Fibroblast of skin of right quadriceps (primary cell): ENCODE results near the gene EMP3.

Source experiments
- DNase-seq: peaks from one replicate; pipeline ENCODE4 v3.0.0-alpha.2; 2013

Gene EMP3

DNA sequence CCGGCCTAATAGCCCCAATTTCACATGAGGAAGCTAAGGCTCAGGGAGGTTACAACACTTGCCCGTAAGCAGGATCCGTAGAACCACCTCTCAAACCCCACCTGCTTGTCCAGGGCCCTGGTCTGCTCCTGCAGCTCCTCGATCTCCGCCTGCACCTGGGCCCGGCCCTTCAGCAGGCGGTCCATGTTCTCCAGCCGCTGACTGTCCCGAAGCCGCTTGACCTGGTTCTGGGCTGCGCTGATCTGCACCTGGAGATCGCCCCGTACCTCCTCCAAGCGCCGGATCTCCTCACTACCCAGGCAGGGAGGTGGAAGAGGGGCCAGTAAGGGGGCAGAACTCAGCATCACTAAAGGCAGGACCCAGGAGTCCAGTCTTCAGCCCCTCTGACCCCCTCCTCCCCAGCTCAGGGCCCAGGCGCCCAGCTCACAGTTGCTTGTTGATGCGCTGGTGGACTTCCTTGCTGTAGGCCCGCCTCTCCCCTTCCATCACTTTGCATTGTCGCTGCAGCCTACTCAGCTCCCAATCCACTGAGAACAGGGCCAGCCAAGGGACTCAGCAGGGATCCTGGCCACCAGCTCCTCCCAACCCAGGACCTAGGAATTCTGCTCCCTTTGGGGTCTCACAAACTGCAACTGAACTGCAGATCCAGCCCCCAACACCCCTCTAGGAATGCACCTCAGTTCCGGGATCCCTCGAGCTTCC lies 6.9 kb upstream of the EMP3 start:
- DNase-seq, result no peak

DNA sequence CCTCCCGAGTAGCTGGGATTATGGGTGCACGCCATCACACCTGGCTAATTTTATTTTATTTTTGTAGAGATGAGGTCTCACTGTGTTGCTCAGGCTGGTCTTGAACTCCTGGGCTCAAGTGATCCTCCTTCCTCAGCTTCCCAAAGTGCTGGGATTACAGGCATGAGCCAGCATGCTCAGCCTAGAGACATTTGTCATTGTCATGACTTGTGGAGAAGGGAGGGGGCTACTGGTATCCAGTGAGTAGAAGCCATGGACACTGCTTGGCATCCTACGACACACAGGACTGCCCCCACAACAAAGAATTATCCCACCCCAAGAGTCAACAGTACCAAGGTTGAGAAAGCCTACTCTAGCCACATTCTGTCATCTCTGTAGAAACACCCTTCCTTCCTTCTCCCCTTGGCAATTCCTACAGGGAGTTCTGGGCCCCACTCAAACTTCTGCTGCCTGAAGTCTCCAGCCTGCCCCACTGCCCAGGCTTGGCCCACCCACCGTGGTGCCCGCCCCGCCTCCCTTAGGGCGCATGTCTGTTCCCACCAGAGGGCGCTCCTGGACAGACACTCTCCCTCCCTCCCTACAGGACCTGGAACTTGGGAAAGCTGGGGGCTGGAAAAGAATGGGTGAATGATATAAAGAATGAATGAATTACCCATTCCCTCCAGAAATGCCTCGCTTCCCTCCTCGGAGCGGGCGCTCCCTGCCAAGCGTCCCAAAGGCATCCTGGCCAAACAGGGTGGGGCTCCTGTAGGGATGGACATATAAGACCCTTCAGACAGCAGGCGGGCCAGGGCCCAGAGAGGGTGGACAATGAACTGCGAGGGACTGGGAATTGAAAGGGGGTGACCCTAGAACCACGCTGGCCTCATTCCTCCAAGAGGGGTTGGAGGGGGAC lies 5.5 kb upstream of the EMP3 start:
- DNase-seq, result peak; percentile 78

DNA sequence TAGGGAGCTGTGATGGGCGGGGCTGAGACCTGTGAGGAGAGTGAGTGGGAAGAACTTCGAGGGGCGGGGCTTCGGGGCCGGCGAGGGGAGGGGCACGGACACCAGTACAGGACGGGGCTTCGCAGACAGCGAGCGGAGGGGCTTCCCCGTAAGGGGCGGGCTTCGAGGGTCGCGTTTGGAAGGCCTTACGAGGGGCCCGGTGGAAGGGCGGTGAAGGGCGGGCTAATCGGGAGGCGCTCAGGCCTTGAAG lies 4.1 kb upstream of the EMP3 start:
- DNase-seq, result peak; percentile 92

DNA sequence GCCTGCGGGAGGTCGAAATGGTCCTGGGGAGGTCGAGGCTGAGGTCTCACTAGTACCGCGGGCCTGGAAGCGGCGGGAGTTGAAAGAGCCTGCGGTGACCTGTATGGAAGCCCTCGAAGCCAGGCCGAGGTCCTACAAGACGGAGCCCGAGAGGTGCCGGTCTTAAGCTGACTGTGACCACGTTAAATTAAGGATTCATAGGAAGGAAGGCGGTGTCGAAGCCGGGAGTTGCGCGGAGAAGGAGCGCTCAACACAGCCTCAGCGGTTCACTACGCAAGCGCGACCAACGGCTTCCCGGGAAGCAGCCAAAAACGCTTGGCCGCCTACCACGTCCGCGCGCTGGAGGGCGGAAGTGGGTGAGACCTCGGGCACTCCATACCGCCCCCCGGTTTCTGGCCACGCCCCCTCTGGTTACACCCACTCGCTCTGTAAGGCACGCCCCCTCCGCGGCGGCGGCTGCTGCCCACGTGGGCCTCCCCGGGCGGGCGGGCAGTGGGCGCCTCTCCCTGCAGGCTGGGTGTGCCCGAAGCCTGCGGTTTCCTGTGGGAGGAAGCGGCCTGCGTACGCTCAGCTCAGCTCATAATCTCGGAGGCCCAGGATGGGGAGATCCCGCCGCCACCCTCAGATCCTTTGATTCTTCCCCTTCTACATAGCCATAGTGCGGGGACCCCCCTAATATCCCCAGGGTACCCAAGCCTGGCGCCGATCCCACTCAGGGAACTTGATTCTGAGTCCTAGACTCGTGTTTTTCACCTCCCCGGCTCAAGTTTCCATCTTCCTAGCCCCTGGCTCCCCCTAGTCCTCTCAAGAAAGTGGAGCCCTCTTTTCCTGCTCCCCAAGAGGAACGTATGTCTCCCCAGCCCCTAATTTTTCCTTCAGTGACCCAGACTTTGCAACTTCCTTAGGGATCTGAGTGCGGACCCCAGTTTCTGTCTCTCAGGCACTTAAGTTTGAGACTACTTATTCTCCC lies 3.4 kb upstream of the EMP3 start:
- peak; percentile 99 for DNase-seq

DNA sequence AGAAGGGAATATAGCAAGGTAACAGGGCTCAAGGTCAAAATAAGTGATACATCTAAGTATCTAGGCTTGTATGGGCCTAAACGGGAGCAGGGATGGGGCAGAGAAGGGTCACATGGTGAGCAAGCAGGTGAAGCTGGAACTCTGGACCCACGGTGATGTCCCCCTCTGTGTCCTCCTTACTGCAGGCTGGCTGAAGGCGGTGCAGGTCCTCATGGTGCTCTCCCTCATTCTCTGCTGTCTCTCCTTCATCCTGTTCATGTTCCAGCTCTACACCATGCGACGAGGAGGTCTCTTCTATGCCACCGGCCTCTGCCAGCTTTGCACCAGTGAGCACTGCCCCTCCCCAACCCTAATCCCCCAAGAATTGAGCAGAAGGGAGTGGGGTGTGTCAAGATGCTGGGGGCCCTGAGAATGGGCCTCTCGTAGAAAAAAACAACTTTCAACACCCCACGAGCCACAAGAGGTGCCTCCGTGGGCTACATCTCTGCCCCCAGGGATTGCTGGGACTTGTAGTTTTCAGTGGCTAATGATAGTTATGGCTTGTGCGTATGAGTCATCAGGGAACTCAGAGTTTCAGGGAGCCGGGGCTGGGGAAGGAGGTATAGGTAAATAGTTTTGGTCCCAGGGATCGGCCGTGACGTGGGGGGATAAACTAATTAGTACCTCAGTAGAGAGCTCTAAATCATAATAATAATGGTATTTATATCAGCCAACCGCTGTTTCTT lies 4.0 kb downstream of the EMP3 start:
- DNase-seq, result peak; percentile 62

DNA sequence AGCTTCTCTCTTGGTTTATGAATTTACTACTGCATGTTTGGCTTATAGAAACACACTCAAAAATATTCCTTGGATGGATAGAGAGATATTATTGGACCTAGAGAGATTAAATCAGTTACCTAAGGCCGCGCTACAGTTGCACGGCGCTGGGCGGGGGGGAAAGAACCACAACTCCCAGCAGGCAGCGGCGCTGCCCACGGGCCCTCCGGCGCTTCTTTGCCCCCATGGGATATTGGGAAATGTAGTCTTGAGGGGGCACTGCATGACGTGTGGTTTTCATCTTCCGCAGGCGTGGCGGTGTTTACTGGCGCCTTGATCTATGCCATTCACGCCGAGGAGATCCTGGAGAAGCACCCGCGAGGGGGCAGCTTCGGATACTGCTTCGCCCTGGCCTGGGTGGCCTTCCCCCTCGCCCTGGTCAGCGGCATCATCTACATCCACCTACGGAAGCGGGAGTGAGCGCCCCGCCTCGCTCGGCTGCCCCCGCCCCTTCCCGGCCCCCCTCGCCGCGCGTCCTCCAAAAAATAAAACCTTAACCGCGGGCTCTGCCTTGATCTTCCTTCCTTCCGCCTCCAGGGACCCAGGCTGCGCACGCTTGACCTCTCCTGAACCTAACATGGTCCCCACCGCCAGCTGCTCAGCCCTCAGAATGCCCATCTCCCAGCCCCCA lies 4.8 kb downstream of the EMP3 start:
- DNase-seq, result peak; percentile 54

DNA sequence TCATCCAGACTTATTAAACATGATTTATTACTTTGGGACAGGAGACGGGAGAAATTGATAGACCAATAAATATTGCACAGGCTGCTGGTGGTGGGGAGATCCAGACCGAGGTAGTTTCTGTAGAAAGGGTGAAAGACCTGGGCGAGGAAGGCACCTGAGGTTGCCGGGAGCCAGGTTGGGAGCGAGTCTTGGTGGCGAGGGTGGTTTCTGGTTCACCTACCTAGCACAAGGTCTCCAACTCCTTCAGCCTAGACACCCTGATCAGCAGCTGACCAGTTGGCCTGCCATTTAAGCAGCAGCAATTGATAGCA lies 7.0 kb downstream of the EMP3 start:
- no peak for DNase-seq

DNA sequence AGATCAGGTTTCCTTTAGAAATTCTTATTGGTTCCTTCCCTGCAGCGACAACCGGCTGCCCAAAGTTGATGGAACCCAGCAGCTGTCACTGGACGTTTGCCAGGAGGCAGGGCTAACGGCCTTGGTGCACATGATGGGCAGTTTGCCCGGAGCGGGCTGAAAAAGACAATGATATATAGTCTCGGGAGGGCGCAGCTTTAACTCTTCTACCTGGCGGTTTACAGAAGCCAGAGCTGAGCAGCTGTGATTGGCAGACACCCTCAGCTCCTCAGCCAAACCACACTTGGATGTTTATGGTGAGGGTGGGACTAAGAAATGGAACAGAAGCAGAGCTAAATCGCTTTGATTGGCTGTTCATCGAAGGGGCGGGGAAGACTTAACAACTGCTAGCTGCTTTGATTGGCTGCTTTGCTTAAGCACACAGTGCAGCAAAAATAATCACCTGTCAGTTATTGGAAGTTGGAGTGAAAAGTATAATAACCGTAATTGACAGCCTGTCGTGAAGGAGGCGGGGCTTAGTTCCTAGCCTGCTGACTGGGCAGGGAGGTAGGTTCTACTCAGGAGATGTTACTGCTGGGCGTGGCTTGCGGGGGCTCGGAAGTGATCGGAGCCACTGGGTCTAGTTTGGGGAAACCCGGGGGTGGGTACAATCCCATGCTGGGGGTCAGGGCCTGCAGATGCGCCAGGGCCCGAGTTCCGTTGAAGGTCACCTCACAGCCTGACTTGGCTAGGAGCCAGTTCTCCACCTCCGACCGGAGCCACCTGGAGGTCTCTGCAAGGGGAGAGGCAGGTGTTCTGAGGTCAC lies 7.5 kb downstream of the EMP3 start:
- peak; percentile 96 for DNase-seq

DNA sequence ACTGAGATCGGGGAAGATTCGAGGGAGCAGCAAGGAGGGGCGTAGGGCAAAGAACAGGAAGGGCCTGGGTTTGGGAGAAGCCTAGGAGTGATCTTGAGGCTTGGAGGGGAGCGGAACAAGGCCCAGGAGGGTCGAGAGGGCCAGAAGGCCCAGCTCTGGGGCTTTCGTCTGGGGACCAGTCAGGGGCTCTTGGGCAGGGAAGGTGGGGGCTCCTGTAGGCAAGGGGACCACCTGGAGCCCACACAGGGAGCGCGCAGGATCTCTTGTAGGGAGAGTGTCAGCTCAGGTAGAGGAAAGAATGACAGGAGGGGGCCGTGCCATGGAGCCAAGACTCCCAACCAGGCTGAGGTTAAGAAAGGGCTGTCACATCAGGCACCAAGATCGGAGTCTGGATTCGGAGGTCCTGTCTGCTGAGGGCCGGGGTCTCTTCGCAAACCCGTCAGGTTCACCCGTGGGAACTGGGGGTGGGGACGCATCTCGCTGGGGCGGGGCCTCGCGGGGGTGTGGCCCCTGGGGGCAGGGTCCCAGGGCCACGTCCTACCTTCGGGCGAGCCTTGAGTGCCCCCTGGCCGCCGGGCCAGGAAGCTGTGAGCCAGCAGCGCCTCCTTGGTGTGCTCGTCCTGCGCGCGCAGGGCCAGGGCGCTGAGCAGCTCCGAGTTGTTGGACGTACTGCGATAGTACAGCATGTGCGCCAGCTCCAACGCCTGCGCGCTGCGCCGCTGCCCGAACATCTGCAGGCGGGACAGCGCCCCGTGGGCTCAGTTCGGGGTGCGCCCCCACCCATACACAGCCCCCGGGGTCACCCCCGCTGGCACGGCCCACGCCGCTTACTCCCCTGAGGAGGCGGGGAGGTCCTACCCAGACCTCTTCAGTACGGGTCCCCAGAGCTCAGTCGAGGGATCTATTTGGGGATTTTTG lies 8.4 kb downstream of the EMP3 start:
- DNase-seq, result peak; percentile 91

DNA sequence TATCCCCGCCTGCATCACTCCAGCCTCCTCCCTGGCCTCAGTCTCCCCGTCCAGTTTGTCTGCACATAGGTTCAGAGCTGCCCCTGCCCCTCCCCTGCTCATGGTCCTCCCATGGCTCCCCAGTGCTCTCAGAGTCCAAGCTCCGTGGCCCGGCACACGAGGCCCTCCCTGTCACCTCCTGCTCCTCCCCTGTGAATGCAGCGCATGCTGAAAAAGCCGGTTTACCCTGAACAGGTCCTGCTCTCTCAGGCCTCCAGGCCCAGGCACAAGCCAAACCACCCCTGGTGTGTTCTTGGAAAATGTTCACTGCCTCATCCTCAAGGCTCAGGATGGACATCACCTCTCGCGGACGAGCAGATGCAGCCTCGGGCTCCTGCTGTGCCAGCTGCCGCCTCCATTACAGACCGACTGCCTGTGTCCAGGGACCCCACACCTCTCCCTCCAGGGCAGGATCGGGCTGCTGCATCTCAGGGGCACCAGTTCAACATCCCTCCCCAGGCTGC lies 13.0 kb downstream of the EMP3 start:
- no peak for DNase-seq

DNA sequence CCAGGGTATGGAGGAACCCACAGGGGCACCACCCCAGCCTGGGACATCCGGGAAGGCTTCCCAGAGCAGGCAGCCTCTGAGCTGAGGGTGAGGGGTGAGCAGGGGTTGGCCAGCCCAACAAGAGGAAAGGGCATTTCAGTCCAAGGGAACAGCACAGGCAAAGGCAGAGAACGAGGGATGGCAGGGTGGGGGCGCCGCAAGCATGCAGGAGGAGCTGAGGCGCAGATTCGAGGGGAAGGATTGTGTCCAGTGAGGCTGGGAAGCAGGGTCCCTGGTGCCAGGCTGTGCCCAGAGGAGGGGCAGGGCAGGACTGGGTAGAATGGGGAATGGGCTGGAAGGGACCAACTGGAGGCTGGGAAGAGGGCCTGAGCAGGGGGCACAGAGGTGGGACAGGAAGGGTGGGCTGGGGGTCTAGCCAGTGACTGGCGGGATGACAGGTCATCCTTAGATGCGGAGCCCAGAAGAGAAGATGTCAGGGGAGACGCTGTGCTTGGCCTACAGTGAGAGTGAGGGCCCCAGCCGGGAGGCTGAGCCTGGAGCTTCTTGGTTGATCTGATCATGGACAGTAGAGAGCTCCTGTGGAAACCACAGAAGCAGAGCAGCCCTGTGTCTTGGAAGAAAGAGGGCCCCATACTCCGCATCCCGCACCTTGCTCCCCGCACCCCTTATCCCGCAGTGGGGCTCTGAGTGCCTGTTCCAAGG lies 13.6 kb downstream of the EMP3 start:
- no peak for DNase-seq

DNA sequence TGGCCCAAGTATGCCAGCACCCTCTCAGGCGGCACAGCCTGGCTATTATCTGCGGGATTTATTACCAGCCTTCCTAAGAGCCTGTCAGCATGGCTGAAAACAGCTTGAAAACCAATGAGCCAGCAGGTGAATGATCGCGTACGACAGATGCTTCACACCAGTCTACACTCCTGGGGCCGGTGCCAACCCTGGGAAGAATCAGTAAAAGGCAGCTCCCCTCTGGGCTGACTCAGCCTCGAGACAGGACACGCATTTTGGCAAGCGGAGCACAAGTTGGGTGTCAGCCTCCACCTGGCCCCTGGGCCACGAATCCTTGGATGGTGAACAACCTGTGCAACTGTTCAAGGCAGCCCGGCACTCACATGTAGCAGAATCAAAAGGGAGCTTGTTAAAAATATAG lies 15.6 kb downstream of the EMP3 start:
- DNase-seq, result no peak

DNA sequence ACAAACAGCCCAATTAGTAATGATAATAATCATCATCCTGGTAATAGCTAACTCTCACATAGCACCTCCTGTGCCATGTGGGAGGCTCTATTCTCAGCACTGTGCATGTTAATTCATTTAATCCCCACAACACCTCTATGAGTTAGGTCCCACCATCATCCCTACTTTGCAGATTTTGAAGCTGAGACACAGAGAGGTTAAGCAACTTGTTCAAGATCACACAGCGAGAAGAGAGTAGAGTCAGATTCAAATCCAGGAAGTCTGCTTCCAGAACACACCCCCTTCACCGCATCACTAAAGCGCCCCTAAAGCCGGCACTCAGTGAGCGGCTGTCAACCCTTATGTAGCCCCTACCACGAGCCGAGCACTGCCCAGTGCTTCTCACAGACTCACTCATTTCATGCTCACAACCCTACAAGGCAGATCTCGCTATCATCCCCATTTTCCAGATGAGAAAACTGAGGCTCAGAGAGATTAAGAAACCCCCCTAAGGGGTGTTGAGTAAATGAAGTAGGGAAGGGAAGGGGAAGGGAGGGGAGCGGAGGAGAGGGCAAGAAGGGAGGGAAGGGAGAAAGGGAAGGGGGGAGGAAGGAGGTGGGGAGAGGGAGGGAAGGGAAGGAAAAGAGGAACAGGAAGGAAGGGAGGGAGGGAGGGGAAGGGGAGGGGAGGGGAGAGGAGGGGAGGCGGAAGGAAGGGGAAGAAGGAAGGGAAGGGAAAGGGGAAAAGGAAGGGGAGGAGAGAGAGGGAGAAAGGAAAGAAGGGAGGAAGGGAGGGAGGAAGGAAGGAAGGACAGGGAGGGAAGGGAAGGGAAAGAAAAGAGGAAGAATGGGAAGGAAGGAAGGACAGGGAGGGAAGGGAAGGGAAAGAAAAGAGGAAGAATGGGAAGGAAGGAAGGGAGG lies 16.4 kb downstream of the EMP3 start:
- no peak for DNase-seq

DNA sequence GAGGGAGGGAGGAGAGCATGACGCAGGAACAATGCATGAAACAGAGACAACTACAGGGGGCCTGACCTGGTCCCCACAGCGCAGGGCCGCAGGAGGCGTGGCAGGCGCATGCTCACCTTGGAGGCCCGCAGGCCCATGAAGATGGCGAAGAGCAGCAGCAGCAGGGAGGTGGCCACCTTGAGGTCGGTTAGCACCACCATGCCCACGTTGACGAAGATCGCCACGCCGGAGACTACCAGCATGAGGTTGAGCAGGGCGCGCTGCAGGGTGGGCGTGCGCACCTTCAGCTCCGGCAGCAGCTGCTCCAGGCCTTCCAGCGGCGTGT lies 17.0 kb downstream of the EMP3 start:
- no peak for DNase-seq

DNA sequence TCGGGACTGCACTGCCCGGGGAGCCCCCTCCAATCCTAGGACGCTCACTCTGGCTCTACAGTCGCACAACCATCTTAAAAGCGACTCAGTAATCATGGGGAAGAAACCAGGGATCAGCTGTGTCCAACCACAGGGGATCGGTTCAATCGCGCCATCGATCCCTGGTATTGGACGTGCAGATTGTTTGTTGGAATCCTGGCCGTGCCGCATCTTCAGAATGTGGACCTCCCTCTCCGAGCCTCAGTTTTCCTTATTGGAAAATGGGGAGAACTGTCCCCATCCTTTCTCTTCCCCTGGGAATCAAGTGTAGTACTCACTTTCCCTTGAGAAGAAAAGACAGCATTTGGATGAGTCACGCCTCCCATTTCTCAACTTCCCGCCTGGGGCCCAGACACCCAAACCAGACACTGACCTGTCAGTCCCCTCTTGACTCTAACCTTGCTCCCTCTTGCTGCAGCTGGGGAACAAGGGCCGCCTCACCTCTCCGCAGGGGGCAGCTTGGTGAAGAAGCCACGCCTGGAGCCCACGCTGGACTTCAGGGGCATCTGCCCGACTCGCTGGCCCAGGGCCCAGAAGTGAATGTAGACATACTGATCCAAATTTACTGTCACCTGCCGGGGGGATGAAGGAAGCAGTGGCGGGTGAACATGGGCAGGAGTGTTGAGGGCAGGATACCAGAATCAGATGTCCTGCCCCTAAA lies 17.6 kb downstream of the EMP3 start:
- DNase-seq, result no peak

DNA sequence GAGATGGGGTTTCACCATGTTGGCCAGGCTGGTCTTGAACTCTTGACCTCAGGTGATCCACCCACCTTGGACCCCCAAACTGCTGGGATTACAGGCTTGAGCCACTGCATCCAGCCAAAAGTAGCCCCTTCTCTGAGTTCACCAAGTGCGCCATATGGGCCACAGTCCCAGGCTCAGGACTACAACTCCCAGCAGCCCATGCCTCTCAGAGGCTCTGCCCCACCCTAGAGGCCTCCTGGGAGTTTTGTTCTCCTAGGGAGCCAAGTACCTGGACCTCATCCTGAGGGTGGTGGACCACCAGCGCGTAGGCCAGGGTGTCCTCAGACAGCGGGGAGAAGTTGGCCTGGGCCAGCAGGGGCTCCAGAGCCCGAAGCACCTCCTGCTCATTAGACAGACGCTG lies 19.5 kb downstream of the EMP3 start:
- no peak for DNase-seq

DNA sequence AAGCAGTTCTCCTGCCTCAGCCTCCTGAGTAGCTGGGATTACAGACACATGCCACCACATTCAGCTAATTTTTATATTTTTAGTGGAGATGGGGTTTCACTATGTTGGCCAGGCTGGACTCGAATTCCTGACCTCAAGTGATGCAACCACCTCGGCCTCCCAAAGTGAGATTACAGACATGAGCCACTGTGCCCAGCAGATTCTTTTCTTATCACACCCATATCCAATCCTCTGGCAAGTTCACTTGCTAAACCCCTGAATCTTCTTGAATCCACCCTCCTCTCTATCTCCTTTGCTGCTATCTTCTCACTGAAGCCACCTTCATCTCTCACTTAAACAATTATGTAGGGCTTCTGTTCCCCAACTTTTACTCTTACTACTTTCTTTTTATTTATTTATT lies 20.8 kb downstream of the EMP3 start:
- DNase-seq, result no peak

DNA sequence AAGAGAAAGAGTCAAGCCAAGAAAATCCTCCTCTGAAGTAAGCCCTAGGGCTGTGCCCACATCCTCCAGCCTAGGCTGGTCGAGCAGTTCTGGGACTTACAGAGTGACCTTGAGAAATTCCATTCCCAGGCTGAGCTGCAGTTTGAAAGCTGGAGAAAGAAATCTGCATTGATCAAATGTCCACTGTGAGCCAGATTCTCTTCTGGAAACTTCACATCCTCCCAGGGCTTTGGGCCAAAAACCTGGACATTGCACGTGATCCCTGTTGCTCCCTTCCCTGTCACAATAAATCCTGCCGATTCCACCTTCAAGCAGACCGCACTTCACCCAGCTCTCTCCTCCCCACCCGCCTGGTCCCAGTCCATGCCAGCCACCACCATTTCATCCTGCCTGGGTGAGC lies 22.7 kb downstream of the EMP3 start:
- no peak for DNase-seq
